Measurements from ENCODE around the gene DGKE.

Gene DGKE

DNA sequence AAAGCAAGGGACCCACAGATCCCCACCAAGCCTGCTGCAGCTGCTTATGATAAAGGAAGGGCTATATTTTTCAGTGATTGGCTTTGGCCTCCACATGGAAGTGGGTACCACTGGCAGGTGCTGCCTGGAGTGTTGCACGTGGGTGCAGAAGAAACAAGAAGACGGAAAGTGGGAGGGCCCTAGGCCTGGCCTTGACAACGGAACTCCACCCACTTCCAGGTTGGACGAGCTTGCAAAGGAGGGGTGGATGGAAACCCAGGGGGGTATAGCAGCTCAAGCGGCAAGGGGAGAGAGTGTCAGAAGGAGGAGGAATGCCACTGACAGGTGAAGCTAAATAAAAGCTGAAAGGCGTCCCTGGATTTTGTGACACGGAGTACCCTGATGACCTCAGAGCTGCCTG is 59.6 kb downstream of the DGKE start:
- no peak for DNase-seq

- no peak for DNase-seq
Measured at GRCh38 chr17:56894859-56895455, 61.0 kb downstream of the DGKE start.

DNA sequence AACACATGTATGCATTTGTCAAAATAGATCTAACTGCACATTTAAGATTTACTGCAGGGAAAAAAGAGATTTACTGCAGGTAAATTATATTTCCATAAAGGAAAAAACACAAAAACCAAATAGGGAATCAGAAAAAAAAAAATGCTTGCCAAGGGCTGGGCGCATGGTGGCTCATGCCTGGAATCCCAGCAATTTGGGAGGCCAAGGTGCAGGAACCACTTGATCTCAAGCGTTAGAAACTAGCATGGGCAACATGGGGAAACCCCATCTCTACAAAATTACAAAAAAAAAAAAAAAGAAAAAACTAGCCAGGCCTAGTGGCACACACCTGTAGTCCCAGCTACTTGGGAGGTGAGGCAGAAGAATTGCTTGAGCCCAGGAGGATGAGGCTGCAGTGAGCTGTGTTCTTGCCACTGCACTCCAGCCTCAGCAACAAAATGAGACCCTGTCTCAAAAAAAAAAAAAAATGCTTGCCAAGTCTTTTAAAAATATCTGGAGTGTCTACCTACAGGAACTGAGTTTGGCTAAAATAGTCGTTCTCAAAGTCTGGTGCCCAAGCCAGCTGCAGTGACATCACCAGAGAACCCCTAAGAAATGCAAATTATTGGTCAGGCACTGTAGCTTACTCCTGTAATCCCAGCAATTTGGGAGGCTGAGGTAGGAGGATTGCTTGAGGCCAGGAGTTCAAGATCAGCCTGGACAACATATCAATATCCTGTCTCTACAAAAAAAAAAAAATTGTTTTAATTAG is 62.4 kb downstream of the DGKE start:
- no peak for DNase-seq

DNA sequence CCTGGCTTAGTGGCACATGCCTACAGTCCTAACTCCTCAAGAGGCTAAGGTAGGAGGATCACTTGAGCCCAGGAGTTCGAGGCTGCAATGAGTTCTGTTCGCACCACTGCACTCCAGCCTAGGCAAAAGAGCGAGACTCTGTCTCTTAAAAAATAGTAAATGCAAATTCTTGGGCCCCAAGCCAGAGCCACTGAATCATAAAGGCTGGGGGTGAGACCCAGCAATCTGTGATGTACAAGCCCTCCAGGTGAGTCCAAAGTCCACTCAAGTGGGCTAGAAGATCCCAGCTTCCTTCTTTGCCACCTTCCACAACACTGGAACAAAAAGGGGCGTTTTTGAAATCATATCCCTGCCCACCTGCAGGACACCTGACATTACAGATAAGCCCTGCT is 63.0 kb downstream of the DGKE start:
- DNase-seq = no peak

GRCh38 chr17:56897646-56898424 is 63.9 kb downstream of the DGKE start:
- DNase-seq = no peak

- DNase-seq = no peak
Measured at GRCh38 chr17:56898874-56899273, 64.9 kb downstream of the DGKE start.

DNA sequence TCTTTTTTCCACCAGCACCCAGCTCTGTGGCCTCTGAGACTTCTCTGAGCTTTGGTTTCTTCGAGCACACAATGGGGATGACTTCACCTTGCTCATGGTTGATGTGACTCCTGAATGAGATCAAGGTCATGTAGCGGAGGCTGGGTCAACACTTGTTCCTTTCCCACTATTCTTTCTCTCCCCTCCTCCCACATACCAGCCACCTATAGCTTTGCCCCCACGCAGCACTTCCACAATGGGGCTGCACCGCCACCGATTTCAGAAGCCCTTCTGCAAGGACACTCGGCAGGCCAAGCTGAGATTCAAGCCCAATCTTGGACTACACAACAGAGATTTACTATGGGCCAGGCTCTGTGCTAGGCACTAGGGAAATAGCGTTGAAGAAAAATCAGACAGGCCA is 65.5 kb downstream of the DGKE start:
- DNase-seq = no peak

- DNase-seq = no peak
Measured at GRCh38 chr17:56902348-56902747, 68.4 kb downstream of the DGKE start.

DNA sequence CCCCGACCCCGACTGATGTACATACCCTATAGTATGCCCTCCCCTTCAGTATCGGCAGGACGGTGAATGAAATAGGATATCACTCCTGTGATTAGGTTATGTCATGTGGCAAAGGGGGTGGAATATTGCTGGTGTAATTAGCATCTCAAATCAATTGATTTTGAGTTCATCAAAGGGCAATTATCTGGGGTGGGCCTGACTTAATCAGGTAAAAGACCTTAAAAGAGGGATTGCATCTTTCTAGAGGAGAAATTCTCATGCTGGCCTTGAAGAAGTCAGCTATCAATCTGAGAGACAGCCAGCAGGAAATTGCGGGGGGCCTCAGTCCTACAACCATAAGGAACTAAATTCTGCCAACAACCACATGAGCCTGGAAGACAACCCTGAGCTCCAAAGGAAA is 69.6 kb downstream of the DGKE start:
- DNase-seq = no peak

DNA sequence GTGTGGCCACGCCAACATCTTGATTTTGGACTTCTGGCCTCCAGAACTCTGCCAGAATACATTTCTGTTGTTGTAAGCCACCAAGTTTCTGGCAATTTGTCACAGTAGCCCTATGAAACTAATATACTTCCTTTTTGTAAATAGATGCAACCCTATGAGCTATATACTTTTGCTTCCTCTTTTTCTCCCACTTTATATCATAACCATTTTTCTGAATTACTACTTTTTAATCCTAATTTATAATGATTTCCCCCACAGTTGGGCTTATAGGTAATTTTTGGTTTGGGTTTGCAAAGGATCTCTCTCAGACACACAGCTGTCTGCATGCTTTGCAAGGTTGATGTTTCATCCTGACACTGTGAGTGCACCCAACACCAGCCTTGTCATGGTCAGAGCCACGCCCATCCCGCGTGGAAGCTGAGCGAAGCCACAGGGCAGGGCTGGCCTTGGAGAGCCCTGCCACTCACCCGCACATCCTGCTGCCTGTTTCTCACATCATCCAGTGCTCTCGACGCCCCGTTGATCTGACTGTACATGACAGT is 74.1 kb downstream of the DGKE start:
- no peak for DNase-seq

DNA sequence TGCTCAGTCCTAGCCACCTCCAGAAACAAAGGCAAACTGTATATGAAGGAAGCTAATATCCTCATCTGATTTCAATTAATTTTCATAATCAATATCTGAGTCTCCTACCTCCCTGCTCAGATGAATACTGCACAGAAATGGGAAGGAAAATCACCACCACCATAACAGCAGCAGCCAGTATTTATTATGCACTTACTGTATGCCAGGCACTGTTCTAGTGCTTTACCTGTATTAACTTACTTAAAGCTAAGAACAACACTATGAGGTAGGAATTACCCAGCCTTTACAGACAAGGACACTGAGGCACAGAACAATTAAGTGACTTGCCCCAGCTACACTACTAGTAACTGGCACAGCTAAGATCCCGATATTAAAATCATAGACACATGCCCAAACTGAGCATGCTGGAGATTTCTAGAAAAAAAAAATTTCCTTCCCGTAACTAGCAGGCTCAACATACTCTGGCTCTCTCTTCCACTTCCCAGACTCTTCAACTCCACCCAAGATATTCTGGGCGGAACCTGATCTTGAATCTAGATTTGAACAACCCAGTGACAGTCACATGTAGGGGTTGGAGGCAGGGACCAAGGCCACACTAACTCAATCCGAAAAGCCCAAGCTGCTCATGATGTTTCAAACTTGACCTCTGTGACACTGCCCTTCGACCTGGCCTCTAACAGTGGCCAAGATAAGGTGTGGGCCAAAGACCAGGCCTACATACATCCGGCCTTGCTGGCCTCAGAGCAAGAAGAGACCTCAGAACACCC is 76.0 kb downstream of the DGKE start:
- DNase-seq = no peak

- DNase-seq = no peak
Measured at GRCh38 chr17:56910509-56911235, 76.7 kb downstream of the DGKE start.

DNA sequence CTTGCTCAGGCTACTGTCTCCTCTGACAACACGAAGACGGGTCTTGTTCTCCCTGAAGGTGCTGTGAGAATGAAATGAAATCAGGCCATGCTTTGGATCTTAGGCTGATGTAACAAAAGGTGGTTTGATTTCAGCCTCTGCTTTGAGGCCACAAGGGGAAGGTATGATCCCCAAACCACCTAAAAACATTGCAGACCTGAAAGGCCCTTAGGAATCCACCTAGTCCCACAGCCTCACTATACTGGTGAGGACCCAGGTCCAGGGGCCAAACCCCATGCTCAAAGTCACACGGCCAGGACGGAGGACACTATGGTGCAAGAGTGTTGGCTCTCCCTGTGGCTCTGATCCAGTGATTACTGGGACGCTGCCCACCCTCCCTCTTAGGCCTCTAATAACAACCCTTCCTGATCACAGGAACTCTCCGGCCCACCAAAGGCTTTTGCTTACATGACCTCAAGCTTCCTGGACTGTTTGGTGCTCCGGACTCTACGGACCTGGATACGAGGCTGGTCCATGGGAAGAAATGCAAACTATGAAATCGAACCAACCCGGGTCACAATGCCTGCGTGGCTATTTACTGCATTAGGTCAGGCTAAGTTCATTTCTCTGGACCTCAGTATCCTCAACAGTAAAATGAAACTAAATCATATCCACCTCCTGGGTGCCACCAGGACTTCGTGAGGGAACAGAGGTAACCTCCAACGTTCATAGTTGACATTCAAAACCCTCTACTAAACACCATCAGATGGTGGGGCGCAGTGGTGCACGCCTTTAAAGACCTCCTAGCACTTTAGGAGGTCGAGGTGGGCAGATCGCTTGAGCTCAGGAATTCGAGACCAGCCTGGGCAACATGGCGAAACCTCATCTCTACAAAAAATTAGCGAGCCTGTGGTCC is 78.4 kb downstream of the DGKE start:
- DNase-seq = no peak

- no peak for DNase-seq
Measured at GRCh38 chr17:56913000-56913311, 79.0 kb downstream of the DGKE start.

GRCh38 chr17:56913353-56913866 is 79.5 kb downstream of the DGKE start:
- DNase-seq = no peak

DNA sequence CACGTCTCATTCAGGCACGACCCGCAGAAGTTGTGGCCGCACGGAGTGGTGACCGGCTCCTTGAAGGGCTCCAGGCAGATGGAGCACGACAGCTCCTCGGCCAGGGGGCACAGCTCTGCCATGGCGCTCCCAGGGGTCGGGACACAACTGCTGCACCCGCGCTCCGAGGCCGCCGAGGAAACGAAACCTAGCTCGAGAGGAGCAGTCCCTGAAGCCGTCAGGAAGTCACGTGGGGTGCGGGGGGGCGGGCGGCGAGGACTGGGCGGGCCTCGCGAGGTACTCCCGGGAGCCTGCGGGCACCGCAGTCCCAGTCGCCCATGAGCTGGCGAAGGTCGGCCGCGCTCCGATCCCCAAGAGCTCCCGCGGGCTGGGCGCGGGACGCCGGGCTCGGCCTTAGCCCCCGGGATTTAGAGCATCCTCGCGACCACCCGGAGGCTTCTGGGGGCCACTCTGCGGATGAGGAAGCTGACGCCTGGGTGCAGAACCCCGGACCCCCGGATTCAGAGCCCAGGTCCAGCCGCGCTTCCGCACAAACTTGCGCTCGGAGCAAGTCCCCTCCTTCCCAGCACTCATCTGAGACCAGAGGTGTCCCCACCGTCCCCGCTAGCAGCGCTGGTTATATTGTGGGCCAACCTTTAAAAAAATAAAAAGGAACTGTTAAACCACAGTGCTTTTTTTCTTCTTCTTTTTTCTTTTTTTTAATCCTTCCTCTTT is 80.1 kb downstream of the DGKE start, which contains the start of gene TRIM25:
TSS of gene TRIM25 (minus strand) at position 183 of the 714 bp plus-strand sequence. CDS start at position 122, 61 bp downstream.
- peak; percentile 12 for DNase-seq

DNA sequence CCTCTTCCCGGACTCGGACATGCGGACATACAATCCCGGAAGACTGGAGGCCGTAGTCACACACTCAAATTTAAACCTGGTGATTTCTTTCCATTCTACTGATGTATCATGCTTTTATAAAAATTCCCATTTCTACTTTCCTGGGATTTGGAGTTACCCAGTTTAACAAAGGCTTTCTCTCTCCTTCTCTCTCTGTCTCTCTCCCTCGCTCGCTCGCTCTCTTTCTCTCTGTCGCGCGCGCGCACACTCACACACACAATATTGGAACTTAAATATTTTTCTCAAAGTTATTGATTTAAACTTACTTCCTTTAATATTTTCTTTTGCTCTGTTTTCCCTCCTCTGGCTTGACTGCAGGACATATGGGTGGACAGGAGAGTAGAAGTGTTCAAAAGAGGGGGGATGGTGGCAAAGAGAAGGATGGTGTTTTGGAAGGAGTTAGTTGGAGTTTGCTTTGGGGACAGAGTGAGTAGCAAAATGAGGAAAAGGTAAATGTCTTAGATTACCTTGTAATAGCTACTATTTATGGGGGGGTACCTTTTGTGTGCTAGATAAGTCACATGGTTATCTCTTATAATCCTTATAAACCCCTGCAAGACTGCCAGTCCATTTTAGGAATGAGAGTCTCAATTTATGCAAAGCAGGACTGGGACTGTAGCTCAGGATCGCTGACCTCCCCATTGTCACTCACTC is 80.8 kb downstream of the DGKE start:
- DNase-seq = no peak

DNA sequence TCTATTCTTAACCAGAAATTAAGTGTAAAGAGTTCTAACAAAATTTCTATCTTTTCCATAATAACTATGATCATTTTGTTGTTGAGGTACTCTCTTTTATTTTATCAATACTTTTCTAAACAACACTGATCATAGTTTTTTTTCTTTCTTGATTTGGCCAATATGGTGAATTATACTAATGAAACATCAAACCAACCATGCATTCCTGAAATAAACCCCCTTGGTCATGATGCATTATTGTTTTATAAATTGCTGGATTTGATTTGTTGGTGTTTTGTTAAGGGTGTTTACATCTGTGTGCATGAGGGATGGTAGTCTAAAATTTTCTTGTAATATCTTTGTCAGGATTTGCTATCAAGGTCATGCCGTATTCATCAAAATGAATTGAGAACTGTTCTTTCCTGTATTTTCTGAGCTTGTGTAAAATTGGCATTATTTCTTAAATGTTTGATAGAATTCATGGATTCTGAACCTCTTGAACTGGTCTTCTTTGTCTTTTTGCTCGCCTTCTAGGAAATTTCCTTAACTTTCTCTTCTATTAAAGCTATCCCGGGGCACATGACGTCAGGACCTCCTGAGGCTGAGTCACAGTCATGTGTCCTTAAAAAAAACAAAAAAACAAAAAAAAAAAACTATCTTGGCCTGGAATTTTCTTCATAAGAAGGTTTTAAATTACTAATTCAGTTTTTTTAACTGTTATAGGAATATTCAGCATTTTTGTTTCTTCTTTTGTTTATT is 83.8 kb downstream of the DGKE start:
- DNase-seq = no peak

DNA sequence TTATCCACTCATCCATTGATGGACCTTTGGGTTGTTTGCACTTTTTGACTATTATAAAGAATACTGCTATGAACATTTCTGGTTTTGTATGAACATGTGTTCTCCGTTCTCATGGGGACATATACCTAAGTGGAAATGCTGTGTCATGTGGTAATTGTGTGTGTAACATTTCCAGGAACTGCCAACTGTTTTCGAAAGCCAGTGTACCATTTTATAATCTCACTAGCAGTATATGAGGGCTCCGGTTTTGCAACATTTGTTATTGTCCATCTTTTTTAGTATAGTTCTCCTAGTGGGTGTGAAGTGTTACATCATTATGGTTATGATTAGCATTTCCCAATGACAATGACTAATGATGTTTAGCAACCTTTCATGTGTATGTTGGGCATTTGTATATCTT is 85.0 kb downstream of the DGKE start:
- DNase-seq = no peak
